Hepatocyte (in vitro differentiated cells): ENCODE measurements around the gene TUBG1.

Experiments used
- CTCF ChIP-seq: fragments of 200-600 bp; sonication (generic); IDR thresholded peaks from 2 replicates; pipeline ENCODE4 v1.5.1; 2016; ENCODE audit warnings: antibody characterized with exemption, mild to moderate bottlenecking; ENCODE audit not compliant: poor library complexity
- EZH2 ChIP-seq: fragments of 200-600 bp; sonication (generic); IDR thresholded peaks from 2 replicates; pipeline ENCODE4 v1.6.1; 2016; ENCODE audit warnings: antibody characterized with exemption, mild to moderate bottlenecking, borderline replicate concordance

GRCh38 chr17:42623732-42624596 lies 14.5 kb downstream of the TUBG1 start:
- no peak for TF ChIP-seq CTCF
- no peak for TF ChIP-seq EZH2
